Ishikawa (cell line): ENCODE measurements around the gene ZMYND11.

Source experiments
- CREB1 ChIP-seq: IDR thresholded peaks from 2 replicates; pipeline ENCODE4 v1.6.1; 2012; ENCODE audit warnings: low read depth
- EGR1 ChIP-seq: IDR thresholded peaks from 2 replicates; pipeline ENCODE4 v1.6.1; 2012
- EP300 ChIP-seq: IDR thresholded peaks from 2 replicates; pipeline ENCODE4 v1.6.1; 2012; ENCODE audit warnings: borderline replicate concordance
- FOXM1 ChIP-seq: IDR thresholded peaks from 2 replicates; pipeline ENCODE4 v1.6.1; 2012; ENCODE audit warnings: low read depth, borderline replicate concordance
- MAX ChIP-seq: IDR thresholded peaks from 2 replicates; pipeline ENCODE4 v1.6.1; 2012
- RAD21 ChIP-seq: IDR thresholded peaks from 2 replicates; pipeline ENCODE4 v1.6.1; 2012; ENCODE audit warnings: low read depth
- REST ChIP-seq: IDR thresholded peaks from 2 replicates; pipeline ENCODE4 v1.6.1; 2012; ENCODE audit warnings: low read depth, mild to moderate bottlenecking
- TAF1 ChIP-seq: IDR thresholded peaks from 2 replicates; pipeline ENCODE4 v1.6.1; 2012; ENCODE audit warnings: low read depth, mild to moderate bottlenecking
- TCF12 ChIP-seq: IDR thresholded peaks from 2 replicates; pipeline ENCODE4 v1.6.1; 2012; ENCODE audit warnings: low read depth
- TEAD4 ChIP-seq: IDR thresholded peaks from 2 replicates; pipeline ENCODE4 v1.6.1; 2012
- YY1 ChIP-seq: IDR thresholded peaks from 2 replicates; pipeline ENCODE4 v1.6.1; 2012; ENCODE audit warnings: low read depth

GRCh38 chr10:288316-289200 is 153.3 kb downstream of the ZMYND11 start:
- TF ChIP-seq MAX = no peak
- TF ChIP-seq TCF12 = no peak
- TF ChIP-seq REST = no peak
- TF ChIP-seq TEAD4 = no peak
- no peak for TF ChIP-seq CREB1
- no peak for TF ChIP-seq FOXM1
- no peak for TF ChIP-seq YY1
- TF ChIP-seq TAF1 = no peak
- no peak for TF ChIP-seq EGR1
- TF ChIP-seq EP300 = no peak
- no peak for TF ChIP-seq RAD21
